Body of pancreas (tissue), 4 donors: ENCODE measurements around the gene SLC16A10.
"Not testable (repeated sequence)": the region's sequence is repeated elsewhere in the genome, so short reads cannot be mapped to it uniquely, and the experiment has no call there.

Source experiments
- CTCF ChIP-seq, 7 experiments: fragments of 450-650 bp in 4 of 7; fragments of 200-600 bp in 3 of 7; sonication (generic) in 3 of 7; IDR thresholded peaks; one replicate each; pipeline ENCODE4 v1.5.1; 2016 to 2019; ENCODE audit warnings: antibody characterized with exemption in 7 of 7
- POLR2A ChIP-seq, 3 donors: fragments of 450-650 bp; IDR thresholded peaks; one replicate each; pipeline ENCODE4 v1.6.1; 2016; ENCODE audit warnings: antibody characterized with exemption in 3 of 3, mild to moderate bottlenecking in 2 of 3

- TF ChIP-seq CTCF, POLR2A (IDR thresholded peaks at IDR 0.05): not testable (repeated sequence)
These were observed 50.3 kb downstream of the SLC16A10 start for GRCh38 chr6:111137489-111138093.
